Nephron (organoid): Measurements from ENCODE around the gene NR2C2.
A peak's percentile ranks its signal among the peaks of the same experiment; 100 is the strongest.

Source experiments
- H3K27ac Mint-ChIP-seq, 3 experiments: 2 replicates each; pipeline ENCODE4 v1.8.0; 2020; ENCODE audit warnings: mixed read lengths in 3 of 3, mild to moderate bottlenecking in 2 of 3, moderate library complexity in 1 of 3
- H3K27me3 Mint-ChIP-seq: 2 replicates; pipeline ENCODE4 v1.8.0; 2021; ENCODE audit warnings: low read depth, mild to moderate bottlenecking, moderate library complexity, mixed read lengths
- H3K36me3 Mint-ChIP-seq: 2 replicates; pipeline ENCODE4 v1.8.0; 2020; ENCODE audit warnings: low read depth, mixed read lengths
- H3K4me1 Mint-ChIP-seq: 2 replicates; pipeline ENCODE4 v1.8.0; 2020; ENCODE audit warnings: mixed read lengths
- H3K4me3 Mint-ChIP-seq, 3 experiments: 2 replicates each; pipeline ENCODE4 v1.8.0; 2020; ENCODE audit warnings: mild to moderate bottlenecking in 3 of 3, mixed read lengths in 3 of 3, moderate library complexity in 2 of 3
- H3K9me3 Mint-ChIP-seq: 2 replicates; pipeline ENCODE4 v1.8.0; 2020; ENCODE audit warnings: mixed read lengths
- TF ChIP-seq, protein P1 (sequence below), 3 experiments: fragments of 200-600 bp; sonication (generic); IDR thresholded peaks; one replicate each; pipeline ENCODE4 v1.5.0; 2021; ENCODE audit warnings: antibody characterized with exemption in 3 of 3; ENCODE audit not compliant: unreplicated experiment in 3 of 3

NR2C2 gene

DNA sequence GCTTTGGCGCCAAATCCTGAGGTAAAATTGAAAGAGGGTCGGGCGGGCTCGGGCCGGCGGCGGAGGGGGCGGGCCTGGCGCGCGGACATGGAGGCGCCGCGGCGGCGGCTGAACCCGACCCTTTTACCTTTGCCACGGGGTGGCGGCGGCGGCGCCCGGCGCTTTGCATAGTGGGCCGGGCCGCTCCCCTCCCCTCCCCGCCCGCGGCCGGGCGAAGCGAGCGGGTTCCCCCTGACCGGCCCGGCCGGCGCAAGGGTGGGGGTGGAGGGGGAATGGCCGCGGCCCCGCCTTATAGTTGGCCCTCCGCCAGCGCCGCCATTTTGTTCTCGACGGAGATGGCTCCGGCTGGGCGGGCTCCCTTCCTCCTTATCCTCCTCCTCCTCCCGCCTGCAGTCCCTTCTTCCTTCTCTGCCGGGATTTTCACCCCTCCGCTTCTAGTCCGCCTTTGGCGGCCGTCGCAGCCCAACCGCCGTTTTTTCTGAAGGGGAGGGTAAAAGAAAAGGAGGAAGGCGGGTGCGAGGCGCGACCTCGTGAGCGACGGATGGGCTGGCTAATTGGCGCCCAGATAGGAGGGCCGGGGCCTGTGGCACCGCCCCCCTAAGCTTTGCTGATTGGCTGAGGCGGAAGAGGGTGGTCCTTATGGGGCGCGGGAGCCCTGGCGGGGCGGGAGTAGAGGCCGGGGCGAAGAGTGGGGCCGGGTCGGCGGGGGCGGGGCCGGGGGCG, 664 bp downstream of the NR2C2 start:
- Mint-ChIP-seq H3K9me3 (no peaks in the 10 kb centered on the region), H3K27me3 (no peaks in the 10 kb centered on the region), H3K4me3 (peak overlapping the region; percentile 91 to 100 (median 98)), H3K27ac (peak overlapping the region; percentile 99 to 100 (median 100)), H3K4me1 (peaks cover 40% of the 10 kb centered on the region), H3K36me3 (peaks cover 34% of the 10 kb centered on the region)
- TF ChIP-seq, protein P1, sequence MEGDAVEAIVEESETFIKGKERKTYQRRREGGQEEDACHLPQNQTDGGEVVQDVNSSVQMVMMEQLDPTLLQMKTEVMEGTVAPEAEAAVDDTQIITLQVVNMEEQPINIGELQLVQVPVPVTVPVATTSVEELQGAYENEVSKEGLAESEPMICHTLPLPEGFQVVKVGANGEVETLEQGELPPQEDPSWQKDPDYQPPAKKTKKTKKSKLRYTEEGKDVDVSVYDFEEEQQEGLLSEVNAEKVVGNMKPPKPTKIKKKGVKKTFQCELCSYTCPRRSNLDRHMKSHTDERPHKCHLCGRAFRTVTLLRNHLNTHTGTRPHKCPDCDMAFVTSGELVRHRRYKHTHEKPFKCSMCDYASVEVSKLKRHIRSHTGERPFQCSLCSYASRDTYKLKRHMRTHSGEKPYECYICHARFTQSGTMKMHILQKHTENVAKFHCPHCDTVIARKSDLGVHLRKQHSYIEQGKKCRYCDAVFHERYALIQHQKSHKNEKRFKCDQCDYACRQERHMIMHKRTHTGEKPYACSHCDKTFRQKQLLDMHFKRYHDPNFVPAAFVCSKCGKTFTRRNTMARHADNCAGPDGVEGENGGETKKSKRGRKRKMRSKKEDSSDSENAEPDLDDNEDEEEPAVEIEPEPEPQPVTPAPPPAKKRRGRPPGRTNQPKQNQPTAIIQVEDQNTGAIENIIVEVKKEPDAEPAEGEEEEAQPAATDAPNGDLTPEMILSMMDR (IDR thresholded peaks at IDR 0.05; ENCODE audit: unreplicated experiment in 3 of 3): no peak

DNA sequence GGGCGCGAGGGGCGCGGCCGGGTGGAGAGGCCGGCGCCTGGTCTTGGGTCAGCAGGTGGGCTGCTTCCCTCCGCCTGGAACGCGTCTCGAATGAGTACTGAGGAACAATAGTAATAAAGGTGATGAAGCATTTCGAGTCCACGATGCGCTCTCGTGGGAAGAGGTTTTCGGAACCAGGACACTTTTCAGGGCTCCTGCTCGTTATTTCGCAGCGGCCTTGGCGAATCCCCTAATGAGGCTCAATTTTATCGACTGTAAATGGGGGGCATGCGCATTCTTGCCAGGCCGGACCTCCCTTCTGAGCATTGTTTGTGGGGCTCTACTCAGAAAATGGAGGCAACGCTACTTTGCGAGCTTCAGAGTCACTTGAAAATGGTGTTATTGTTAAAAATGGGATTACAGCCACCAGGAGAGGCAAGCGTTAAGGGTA, 1.2 kb downstream of the NR2C2 start:
- Mint-ChIP-seq H3K4me3 (peak overlapping the region; percentile 91 to 100 (median 98)), H3K36me3 (peaks cover 30% of the 10 kb centered on the region), H3K9me3 (no peaks in the 10 kb centered on the region), H3K4me1 (peaks cover 37% of the 10 kb centered on the region), H3K27ac (peak overlapping the region; percentile 99 to 100 (median 100)), H3K27me3 (no peaks in the 10 kb centered on the region)
- TF ChIP-seq, protein P1 (IDR thresholded peaks at IDR 0.05; ENCODE audit: unreplicated experiment in 3 of 3): no peak

DNA sequence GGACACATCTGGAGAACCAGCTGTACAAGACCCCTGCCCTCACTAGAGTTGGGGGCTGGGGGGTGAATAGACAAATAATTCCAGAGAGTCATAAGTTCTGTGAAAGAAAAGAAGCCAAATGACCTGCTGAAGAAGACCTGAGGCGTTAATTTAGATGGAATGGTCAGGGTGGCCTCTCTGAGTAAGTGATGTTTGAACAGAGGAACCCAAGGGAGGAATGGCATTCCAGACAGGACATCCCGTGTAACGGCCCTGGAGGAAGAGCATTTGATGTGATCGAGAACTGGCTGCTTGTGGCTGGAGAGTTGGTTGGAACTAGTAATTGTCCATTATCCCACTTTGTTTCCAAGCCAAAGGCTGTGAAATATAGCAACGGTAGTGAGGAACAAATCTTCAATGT, 1.7 kb downstream of the NR2C2 start:
- TF ChIP-seq, protein P1 (IDR thresholded peaks at IDR 0.05; ENCODE audit: unreplicated experiment in 3 of 3): no peak
- Mint-ChIP-seq H3K4me3 (peak overlapping the region; percentile 91 to 100 (median 98)), H3K4me1 (peaks cover 33% of the 10 kb centered on the region), H3K27ac (peak overlapping the region; percentile 99 to 100 (median 100)), H3K9me3 (no peaks in the 10 kb centered on the region), H3K36me3 (peaks cover 25% of the 10 kb centered on the region), H3K27me3 (no peaks in the 10 kb centered on the region)

DNA sequence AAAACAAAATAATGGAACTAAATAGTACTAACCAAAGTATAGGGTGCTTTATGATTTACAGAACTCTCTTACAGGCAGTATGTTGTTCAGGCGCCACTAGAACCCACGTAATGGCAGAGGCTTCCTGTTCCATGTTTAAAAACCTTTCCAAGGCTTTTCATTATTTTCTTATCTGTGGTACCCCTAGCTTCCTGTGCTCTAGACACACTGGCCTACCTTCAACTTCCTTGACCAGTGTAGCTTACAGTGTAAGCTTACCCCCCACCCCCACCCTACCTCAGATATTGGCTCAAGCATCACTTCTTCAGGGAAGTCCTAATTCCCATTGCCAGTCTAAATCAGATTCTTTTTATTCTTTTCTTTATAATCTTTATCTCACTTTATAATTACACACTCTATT, 2.9 kb downstream of the NR2C2 start:
- TF ChIP-seq, protein P1 (IDR thresholded peaks at IDR 0.05; ENCODE audit: unreplicated experiment in 3 of 3): no peak
- Mint-ChIP-seq H3K27me3 (no peaks in the 10 kb centered on the region), H3K9me3 (no peaks in the 10 kb centered on the region), H3K36me3 (peaks cover 31% of the 10 kb centered on the region), H3K4me3 (peak overlapping the region; percentile 42 to 98 (median 76)), H3K27ac (peak overlapping the region in 2 of 3 experiments; percentile 79 to 100), H3K4me1 (peaks cover 33% of the 10 kb centered on the region)

DNA sequence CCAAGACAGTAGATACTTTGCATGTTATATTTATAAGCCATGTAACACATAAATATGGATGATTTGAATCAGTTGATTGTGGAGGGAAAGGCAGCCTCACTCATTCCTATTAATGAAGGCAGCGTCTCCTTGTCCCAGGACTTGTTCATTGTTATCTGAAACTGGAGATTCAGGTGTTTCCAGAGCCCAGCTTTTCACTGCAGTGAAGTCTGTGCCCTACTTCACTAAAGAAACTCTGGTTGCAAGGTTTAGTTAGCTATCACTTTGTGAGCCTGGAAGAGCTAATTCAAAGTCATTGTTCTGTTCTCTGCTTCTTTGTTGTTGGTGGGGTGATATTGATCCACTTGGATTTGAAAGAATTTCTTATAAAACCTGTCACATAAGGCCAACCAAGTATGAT, 9.8 kb downstream of the NR2C2 start:
- H3K27me3 Mint-ChIP-seq: no peaks in the 10 kb centered on the region
- TF ChIP-seq, protein P1 (IDR thresholded peaks at IDR 0.05; ENCODE audit: unreplicated experiment in 3 of 3): no peak
- peaks cover 27% of the 10 kb centered on the region for H3K36me3 Mint-ChIP-seq
- no peak overlapping the region for H3K4me3 Mint-ChIP-seq
- peak overlapping the region in 1 of 3 experiments; percentile 26 for H3K27ac Mint-ChIP-seq
- H3K9me3 Mint-ChIP-seq: no peaks in the 10 kb centered on the region
- H3K4me1 Mint-ChIP-seq: peaks cover 11% of the 10 kb centered on the region

DNA sequence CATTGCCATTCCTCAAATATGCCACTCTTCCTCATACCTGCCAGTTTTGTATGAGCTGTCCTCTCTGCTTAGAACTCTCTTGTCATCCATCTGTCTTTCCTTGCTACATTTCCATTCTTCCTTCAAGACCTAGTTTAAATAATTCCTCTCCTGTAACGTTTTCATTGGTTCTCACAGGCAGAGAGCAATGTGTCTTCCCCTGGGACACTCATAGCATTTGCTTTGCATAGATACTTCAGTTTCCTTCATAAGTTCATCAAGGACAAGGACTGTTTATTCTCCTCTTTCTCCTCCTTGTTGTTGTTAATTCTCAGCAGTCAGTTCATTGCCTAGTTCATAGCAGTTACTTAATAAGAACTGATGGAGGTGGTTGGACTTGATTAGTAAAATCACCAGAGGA, 10.5 kb downstream of the NR2C2 start:
- Mint-ChIP-seq H3K27ac (peak overlapping the region in 1 of 3 experiments; percentile 12), H3K4me3 (no peak overlapping the region), H3K27me3 (no peaks in the 10 kb centered on the region), H3K36me3 (peaks cover 30% of the 10 kb centered on the region), H3K9me3 (no peaks in the 10 kb centered on the region), H3K4me1 (peaks cover 11% of the 10 kb centered on the region)
- TF ChIP-seq, protein P1 (IDR thresholded peaks at IDR 0.05; ENCODE audit: unreplicated experiment in 3 of 3): no peak
